Measurements from ENCODE around the gene FASTK. TPM values are rescaled to one million over a fixed set of nuclear protein-coding genes. Genes with fewer than 3 reads are reported as not detected.

FASTK gene
- total RNA-seq, 1 donor from 2014 or later: 30.7 TPM

GRCh38 chr7:151064993-151065392 is 15.6 kb downstream of the FASTK start:
- no peak for DNase-seq

GRCh38 chr7:151064454-151064853 is 16.2 kb downstream of the FASTK start:
- no peak for DNase-seq

GRCh38 chr7:151063212-151063561 is 17.4 kb downstream of the FASTK start:
- DNase-seq: no peak

DNA sequence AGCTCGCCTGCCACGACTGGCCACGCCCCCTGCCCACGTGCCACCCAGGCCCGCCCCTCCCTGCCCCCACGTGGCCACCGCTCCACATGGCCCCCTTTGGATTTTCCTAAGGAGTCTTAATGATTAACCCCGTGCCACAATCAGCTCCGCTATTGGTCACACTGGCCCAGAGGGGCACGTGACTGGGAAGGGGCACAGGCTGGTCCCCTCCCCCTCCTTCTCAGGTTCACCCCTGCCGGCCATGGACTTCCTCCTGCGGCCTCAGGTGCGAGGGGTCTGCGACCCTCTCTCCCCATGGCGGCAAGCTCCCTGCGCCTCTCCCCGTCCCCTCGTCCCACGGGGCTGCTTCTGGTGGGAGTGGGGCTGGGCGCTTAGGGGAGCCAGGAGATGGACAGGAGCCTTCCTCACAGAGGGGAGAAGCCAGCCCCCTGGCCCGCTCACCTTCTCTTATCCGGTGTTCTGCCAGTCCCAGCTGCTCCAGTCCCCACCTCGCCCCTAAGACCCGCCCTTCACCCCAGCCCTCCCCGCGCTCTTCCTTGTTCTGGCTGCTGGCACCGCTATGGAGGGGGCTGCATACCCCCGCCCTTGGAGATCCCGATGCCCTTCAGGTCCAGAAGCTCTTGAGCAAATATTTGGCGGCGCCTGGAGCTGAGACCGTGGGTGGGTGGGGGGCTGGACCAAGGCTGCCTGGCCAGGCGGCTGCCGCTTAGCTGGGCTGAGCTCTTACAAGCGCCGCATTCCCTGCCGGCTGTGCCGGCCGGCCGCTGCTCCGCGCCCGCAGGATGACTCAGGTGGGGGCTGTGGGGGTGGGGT is 18.0 kb downstream of the FASTK start:
- no peak for DNase-seq

DNA sequence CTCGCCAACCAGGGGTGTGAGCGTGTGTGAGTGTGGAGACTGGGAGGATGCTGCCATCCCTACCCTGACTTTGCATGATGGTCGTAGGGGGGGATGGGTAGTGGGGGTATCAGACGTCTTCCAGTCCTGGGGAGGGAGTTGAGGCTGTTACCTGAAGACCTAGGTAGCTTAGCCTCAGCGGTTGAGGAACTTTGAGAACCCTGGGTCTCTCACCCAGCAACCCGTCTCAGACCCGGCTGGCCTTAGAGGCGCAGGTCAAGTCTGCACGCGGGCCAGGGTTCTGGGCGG is 18.6 kb downstream of the FASTK start:
- DNase-seq: no peak

- no peak for DNase-seq
Measured at GRCh38 chr7:151061213-151062110, 19.1 kb downstream of the FASTK start.

DNA sequence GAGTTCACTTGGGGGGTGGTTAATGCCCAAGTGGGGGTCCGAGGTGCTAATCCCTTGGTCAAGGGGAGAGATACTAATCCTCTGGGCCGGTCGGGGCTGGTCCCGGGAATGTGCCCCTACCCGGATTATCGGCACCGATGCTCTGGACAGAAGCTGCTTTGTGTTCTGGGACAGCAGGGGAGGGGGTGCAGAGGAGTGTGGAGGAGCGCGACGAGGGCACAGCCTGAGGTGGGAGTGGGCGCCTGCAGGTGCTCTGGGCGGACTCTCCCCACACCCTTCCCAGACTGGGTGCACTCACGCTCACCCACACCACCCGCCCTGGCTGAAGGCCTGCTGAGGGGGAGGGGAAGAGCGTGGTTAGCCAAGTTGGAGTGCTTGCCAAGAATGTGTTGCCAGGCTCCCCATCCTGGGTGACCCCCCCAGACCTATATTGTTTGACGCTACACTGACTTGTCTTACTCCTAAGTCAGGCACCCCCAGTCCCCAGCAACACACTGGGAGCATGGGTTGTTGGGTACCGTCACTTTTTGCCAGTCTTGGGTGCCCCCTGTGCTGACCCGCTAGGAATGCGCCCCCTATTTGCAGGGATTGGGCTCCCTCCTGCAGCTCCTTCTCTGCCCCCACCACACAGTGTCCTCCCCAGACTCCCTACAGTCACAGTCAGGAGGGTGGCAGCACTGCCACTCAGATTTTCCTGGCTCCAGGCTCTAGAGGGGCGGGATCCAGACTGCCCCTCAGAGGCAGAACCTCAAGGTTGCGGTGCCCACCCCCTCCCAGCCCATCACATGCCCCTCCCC is 20.0 kb downstream of the FASTK start:
- DNase-seq: no peak

- no peak for DNase-seq
Measured at GRCh38 chr7:151060113-151060415, 20.5 kb downstream of the FASTK start.

DNA sequence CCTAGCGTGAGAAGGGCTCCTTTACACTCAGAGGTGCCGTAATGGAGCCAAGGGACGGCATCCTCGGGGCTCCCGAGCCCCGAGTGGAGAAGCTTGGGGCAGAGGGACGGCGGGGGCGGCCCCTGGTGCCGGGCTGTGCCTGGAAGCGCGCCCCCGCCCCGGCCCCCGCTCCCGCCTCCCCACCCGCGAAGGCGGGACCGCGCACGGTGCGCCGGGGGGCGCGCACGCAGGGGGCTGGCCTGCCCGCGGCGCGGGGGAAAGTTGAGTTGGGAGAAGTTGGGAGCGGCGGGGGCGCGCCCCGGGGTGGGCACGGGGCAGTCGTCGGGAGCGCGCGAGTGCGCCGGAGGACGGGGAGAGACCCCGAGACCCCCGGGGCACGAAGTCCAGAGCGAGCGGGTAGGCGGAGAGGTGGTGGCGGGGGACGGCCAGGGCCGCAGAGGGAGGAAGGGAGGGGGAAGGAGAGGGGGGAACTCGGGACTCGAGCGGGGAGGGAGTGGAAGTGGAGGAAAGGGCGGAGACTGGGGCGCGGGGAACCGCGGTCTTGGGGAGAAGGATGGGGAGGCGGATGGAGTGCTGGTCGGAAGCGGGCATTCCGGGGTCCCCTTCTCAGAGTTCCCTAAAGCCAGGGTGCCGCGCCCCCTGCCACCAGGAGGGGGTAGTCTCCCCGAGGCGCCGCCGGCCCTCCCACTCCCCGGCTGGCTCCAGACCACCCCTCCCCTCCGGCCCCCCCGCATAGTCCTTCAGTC is 21.1 kb downstream of the FASTK start, which contains the start of gene SLC4A2:
Gene SLC4A2 (plus strand): TSS at position 223 of the 746 bp plus-strand sequence. CDS start 2,399 bp downstream, outside the sequence.
- DNase-seq: peak; percentile 64

DNA sequence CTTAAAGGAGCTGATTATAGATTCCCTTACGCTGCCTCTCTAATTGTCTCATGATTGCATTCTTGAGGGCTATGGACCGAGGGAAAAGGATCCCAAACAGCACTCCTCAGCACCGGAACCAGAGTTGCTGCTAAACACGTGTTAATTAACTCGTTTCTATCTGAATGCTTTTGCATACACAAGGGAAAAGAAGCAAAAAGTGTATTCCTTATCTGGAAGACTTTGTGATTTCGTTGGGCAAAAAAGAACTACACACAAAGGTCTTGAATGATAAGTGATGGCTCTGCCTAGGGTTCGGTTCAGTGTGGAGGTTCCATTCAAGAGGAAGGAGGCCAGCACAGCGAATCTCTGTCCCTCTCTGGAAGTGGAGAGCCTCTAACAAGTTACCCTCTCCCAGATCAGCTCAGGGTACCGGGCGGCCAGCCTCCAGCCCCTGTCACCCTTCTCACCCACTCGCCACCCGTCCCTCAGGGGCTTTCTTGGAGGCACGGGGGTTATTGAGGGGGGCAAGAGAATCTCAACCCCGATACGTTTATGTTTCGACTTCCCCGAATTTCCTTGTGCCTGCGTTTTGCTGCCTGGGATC is 21.7 kb downstream of the FASTK start:
- no peak for DNase-seq

- peak; percentile 100 for DNase-seq
Measured at GRCh38 chr7:151057989-151058780, 22.4 kb downstream of the FASTK start.

DNA sequence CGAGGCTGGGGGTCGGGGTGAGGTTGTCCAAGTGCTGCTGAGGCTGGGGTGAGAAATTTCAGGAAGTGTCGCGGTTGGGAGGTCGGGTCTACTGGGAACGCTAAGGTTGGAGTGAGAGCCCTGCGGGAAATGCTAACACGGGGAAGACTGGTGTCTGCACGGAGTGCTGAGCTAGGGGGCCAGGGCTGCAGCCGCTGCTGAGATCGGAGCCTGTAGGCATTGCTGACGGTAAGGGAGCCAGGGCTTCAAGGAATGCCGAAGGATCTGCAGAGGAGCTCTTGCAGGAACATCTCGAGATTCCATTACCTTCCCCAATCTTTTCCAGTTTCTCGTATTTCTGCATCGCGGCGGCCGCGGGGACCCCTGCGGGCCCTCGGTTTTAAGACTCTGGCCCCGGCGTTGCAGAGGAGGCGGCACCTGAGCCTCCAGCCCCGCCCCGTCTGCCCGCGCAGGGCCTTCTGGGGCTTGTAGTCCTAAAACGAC is 23.1 kb downstream of the FASTK start, which contains the start of gene CDK5:
Gene CDK5 (minus strand): TSS at position 392 of the 483 bp plus-strand sequence. CDS start 49 bp downstream, at position 343.
- DNase-seq: no peak

DNA sequence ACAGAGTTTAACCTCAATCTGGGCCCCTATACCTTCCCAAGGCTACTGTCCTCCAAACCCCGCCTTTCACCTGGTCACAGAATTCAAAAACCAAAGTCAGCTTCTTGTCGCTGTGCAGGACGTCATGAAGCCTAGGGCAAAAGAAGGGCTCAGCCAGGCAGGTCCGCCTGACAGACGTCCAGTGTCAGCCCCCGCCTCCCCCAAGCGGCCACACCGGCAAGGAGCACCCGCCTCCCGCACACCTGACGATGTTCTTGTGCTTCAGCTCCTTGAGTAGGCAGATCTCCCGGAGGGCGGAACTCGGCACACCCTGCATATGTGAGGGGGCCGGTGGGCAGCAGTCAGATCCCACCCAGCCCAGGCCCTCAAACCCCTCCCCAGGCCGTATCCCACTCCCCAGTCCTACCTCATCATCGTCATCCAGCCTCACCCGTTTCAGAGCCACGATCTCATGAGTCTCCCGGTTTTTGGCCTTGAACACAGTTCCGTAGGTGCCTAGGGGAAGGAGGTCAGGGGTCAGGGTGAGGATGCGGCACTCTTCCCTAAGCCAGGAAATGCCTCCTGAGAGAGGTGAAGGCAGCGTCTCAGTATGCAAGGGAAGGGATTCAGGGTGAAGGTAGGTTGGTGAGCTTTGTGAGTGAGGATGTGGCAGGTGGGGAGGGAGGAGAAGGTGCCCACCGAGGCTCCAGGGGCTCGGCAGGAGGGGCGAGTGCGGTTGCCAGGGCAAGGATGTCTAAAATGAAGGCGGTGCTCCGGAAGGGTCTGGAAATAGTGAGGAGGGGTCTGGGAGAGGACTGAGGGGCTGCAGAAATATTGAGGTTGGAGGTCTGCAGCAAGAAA is 23.7 kb downstream of the FASTK start:
- DNase-seq: no peak

- no peak for DNase-seq
Measured at GRCh38 chr7:151056283-151056665, 24.3 kb downstream of the FASTK start.

DNA sequence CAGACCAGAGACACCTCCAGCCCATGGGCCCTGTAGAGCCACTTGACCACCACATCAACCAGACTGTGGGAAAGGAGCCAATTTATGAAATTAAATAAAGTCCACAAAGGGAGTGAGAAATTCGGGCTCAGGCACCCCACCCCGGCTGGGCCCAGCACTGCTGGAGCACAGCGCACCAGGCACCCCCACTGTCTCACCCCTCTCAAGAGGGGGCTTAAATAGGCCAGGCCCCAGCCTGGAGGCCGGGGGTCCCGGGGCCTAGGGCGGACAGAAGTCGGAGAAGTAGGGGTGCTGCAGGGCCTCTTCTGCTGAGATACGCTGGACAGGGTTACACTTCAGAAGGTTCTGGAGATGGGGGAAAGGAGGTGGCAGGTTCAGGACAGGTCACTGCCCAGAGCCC is 26.9 kb downstream of the FASTK start:
- no peak for DNase-seq

GRCh38 chr7:151053096-151053495 is 27.5 kb downstream of the FASTK start:
- no peak for DNase-seq

DNA sequence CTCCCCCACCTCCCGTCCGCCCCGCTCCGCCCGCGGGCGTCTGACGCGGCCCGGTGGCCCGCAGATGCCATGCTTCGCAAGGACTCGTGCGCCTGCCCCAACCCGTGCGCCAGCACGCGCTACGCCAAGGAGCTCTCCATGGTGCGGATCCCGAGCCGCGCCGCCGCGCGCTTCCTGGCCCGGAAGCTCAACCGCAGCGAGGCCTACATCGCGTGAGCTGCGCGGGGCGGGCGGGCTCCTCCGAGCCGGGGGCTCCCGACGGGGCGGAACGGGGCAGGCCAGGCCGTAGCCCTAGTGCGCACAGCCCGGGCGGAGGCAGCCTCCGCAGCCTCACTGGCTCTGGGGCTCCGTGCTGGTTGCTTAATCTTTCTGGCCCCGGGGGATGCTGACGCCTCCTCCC is 29.5 kb downstream of the FASTK start:
- DNase-seq: no peak

DNA sequence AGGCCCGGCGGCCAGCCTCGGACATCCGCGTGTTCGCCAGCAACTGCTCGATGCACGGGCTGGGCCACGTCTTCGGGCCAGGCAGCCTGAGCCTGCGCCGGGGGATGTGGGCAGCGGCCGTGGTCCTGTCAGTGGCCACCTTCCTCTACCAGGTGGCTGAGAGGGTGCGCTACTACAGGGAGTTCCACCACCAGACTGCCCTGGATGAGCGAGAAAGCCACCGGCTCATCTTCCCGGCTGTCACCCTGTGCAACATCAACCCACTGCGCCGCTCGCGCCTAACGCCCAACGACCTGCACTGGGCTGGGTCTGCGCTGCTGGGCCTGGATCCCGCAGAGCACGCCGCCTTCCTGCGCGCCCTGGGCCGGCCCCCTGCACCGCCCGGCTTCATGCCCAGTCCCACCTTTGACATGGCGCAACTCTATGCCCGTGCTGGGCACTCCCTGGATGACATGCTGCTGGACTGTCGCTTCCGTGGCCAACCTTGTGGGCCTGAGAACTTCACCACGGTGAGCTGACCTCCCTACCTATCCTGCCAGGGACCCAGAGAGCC is 31.6 kb downstream of the FASTK start:
- no peak for DNase-seq

All from occipital lobe (tissue), 2 donors.